A549 (cell line): ENCODE measurements around the gene SHC2. TPM values are rescaled to one million over a fixed set of nuclear protein-coding genes. Genes with fewer than 3 reads are reported as not detected.
A peak's percentile ranks its signal among the peaks of the same experiment; 100 is the strongest.

Source experiments
- ATAC-seq, 2 experiments: fragments of 200-7000 bp in 1 of 2; fragments of >200 bp in 1 of 2; cut with Nextera tagmentation in 1 of 2; cut with Tn5 transposase in 1 of 2; 3 replicates each; pipeline versions ENCODE4 v1.8.0 to v1.9.1; 2018 to 2020; ENCODE audit warnings: mild to moderate bottlenecking in 1 of 2, moderate library complexity in 1 of 2
- CTCF ChIA-PET: fragments of 300-600 bp; sonication (Branson Sonifier 250); formaldehyde crosslinking; extraction: SDS; loops from one replicate; lab custom pipeline; 2021; ENCODE audit warnings: antibody characterized with exemption, inconsistent platforms; lab: Yijun Ruan, JAX
- POLR2A ChIA-PET: fragments of 350-600 bp; formaldehyde crosslinking; extraction: SDS; loops from one replicate; lab custom pipeline; 2021; ENCODE audit warnings: antibody characterized with exemption, inconsistent platforms; lab: Yijun Ruan, JAX
- DNase-seq, 2 experiments: peaks; one replicate each; pipeline versions ENCODE4 v3.0.0 to v3.0.0-alpha.2; 2011 to 2016; ENCODE audit warnings: low read depth in 1 of 2, low spot score in 1 of 2
- FAIRE-seq: peaks from 2 replicates; lab custom pipeline; 2011; peaks lifted over from hg19 to GRCh38; lab: Jason Lieb, UNC
- H3K27ac ChIP-seq, 2 experiments: fragments of >200 bp; sonication (Bioruptor Twin); formaldehyde crosslinking; 3 replicates each; pipeline ENCODE4 v1.5.1; 2016 to 2017
- H3K4me1 ChIP-seq: fragments of >200 bp; sonication (Bioruptor Twin); formaldehyde crosslinking; 3 replicates; pipeline ENCODE4 v1.6.1; 2016
- H3K4me2 ChIP-seq: fragments of >200 bp; sonication (Bioruptor Twin); formaldehyde crosslinking; 3 replicates; pipeline ENCODE4 v1.6.1; 2016
- H3K4me3 ChIP-seq: fragments of >200 bp; sonication (Bioruptor Twin); formaldehyde crosslinking; 3 replicates; pipeline ENCODE4 v1.5.1; 2016
- H3K9me3 ChIP-seq: fragments of >200 bp; sonication (Bioruptor Twin); formaldehyde crosslinking; 3 replicates; pipeline ENCODE4 v1.6.1; 2016
- BHLHE40 ChIP-seq: IDR thresholded peaks from 2 replicates; pipeline ENCODE4 v1.6.1; 2012; ENCODE audit warnings: low read depth, low read length, inconsistent platforms
- CHD4 ChIP-seq: fragments of 200-600 bp; sonication (generic); IDR thresholded peaks from 2 replicates; pipeline ENCODE4 v1.6.1; 2016; ENCODE audit warnings: antibody characterized with exemption, mild to moderate bottlenecking, borderline replicate concordance
- ESRRA ChIP-seq: fragments of 150-350 bp; IDR thresholded peaks from 2 replicates; pipeline ENCODE4 v1.6.1; 2014; ENCODE audit warnings: mild to moderate bottlenecking, low read length, borderline replicate concordance
- FOSL2 ChIP-seq, 2 experiments: fragments of 450-650 bp in 1 of 2; fragments of >200 bp in 1 of 2; sonication (Bioruptor Twin) in 1 of 2; formaldehyde crosslinking; IDR thresholded peaks; 2 replicates each; pipeline versions ENCODE4 v1.5.0 to v1.6.1; 2016 to 2020; ENCODE audit warnings: mild to moderate bottlenecking in 1 of 2, moderate library complexity in 1 of 2
- HDAC2 ChIP-seq: fragments of 200-600 bp; sonication (generic); IDR thresholded peaks from 2 replicates; pipeline ENCODE4 v1.6.1; 2016
- HEYL ChIP-seq: fragments of 250-450 bp; sonication (Bioruptor Pico); IDR thresholded peaks from 2 replicates; pipeline ENCODE4 v1.8.0; 2021; ENCODE audit warnings: mild to moderate bottlenecking, moderate library complexity
- JUN ChIP-seq, 2 experiments: fragments of >200 bp; sonication (Bioruptor Twin); formaldehyde crosslinking; IDR thresholded peaks; 2 replicates in 1 of 2; 3 replicates in 1 of 2; pipeline ENCODE4 v1.6.1; 2016 to 2017
- JUNB ChIP-seq: fragments of >200 bp; sonication (Bioruptor Twin); formaldehyde crosslinking; IDR thresholded peaks from 2 replicates; pipeline ENCODE4 v1.6.1; 2016
- KDM5A ChIP-seq: fragments of 200-600 bp; sonication (generic); IDR thresholded peaks from 2 replicates; pipeline ENCODE4 v1.6.1; 2016; ENCODE audit warnings: antibody characterized with exemption, mild to moderate bottlenecking
- MAFK ChIP-seq: fragments of 450-650 bp; IDR thresholded peaks from 2 replicates; pipeline ENCODE4 v1.6.1; 2014; ENCODE audit not compliant: partially characterized antibody
- NPAS2 ChIP-seq: fragments of 250-450 bp; sonication (Bioruptor Pico); IDR thresholded peaks from 2 replicates; pipeline ENCODE4 v1.8.0; 2022; ENCODE audit warnings: mild to moderate bottlenecking, moderate library complexity, borderline replicate concordance
- NR3C1 ChIP-seq: fragments of >200 bp; sonication (Bioruptor Twin); formaldehyde crosslinking; IDR thresholded peaks from 3 replicates; pipeline ENCODE4 v1.6.1; 2017
- PHF8 ChIP-seq: fragments of 200-600 bp; sonication (generic); IDR thresholded peaks from 2 replicates; pipeline ENCODE4 v1.6.1; 2016; ENCODE audit warnings: low read depth, mild to moderate bottlenecking, antibody characterized with exemption, moderate library complexity, borderline replicate concordance
- POLR2AphosphoS2 ChIP-seq: conservative IDR thresholded peaks from 2 replicates; pipeline ENCODE4 v1.6.1; 2012; ENCODE audit warnings: low read length, improper control_type of control experiment, inconsistent platforms
- RAD21 ChIP-seq, 2 experiments: fragments of >200 bp in 1 of 2; sonication (Bioruptor Twin) in 1 of 2; formaldehyde crosslinking in 1 of 2; IDR thresholded peaks in 1 of 2; conservative IDR thresholded peaks in 1 of 2; 2 replicates in 1 of 2; 3 replicates in 1 of 2; pipeline ENCODE4 v1.6.1; 2012 to 2018; ENCODE audit warnings: inconsistent platforms in 1 of 2
- RARB ChIP-seq: fragments of 250-450 bp; sonication (Bioruptor Pico); IDR thresholded peaks from 2 replicates; pipeline ENCODE4 v1.8.0; 2021; ENCODE audit warnings: mild to moderate bottlenecking, moderate library complexity
- RFX5 ChIP-seq: fragments of 450-650 bp; IDR thresholded peaks from 2 replicates; pipeline ENCODE4 v1.7.1; 2014; ENCODE audit warnings: antibody characterized with exemption, mild to moderate bottlenecking, moderate library complexity
- RNF2 ChIP-seq: fragments of 200-600 bp; sonication (generic); IDR thresholded peaks from 2 replicates; pipeline ENCODE4 v1.6.1; 2016; ENCODE audit warnings: low read depth, mild to moderate bottlenecking, antibody characterized with exemption, moderate library complexity, borderline replicate concordance
- TFCP2L1 ChIP-seq: fragments of 250-450 bp; sonication (Bioruptor Pico); IDR thresholded peaks from 2 replicates; pipeline ENCODE4 v1.5.0; 2021; ENCODE audit warnings: mild to moderate bottlenecking
- TP53 ChIP-seq: fragments of 250-450 bp; sonication (Bioruptor Pico); IDR thresholded peaks from 2 replicates; pipeline ENCODE4 v1.5.0; 2021; ENCODE audit warnings: mild to moderate bottlenecking, moderate library complexity
- WGBS: methylation state at CpG from one replicate; pipeline ENCODE4 v1.1.6; 2017; ENCODE audit errors: missing lambda C conversion rate; 5-methylcytosine and 5-hydroxymethylcytosine counted together
- polyA plus RNA-seq, 4 experiments: library from polyadenylated mRNA; depleted of rRNA in 3 of 4; stranded (reverse); fragments of >200 nt; fragmentation: RNase III in 1 of 4; extraction: RNeasy Plus Mini Kit Qiagen cat#74134 plus additional on column Dnase treatment in 1 of 4; gene quantifications; 2 replicates in 3 of 4; 3 replicates in 1 of 4; pipeline ENCODE4 v1.2.3, GENCODE V29; 2011 to 2017
- TF ChIP-seq, protein P1 (sequence below): IDR thresholded peaks from 2 replicates; pipeline ENCODE4 v1.6.1; 2012
- TF ChIP-seq, protein P2 (sequence below): IDR thresholded peaks from 2 replicates; pipeline ENCODE4 v1.6.1; 2012
- TF ChIP-seq, protein P3 (sequence below): fragments of 450-650 bp; IDR thresholded peaks from 2 replicates; pipeline ENCODE4 v1.6.1; 2014; ENCODE audit warnings: antibody characterized with exemption
- TF ChIP-seq, protein P4 (sequence below): fragments of 200-600 bp; sonication (generic); IDR thresholded peaks from 2 replicates; pipeline ENCODE4 v1.6.1; 2016; ENCODE audit warnings: antibody characterized with exemption, mild to moderate bottlenecking, moderate library complexity

Gene SHC2
- polyA plus RNA-seq, 2 of the 4 experiments (the other 2 are of a cell fraction), result 0.36 to 0.58 TPM

DNA sequence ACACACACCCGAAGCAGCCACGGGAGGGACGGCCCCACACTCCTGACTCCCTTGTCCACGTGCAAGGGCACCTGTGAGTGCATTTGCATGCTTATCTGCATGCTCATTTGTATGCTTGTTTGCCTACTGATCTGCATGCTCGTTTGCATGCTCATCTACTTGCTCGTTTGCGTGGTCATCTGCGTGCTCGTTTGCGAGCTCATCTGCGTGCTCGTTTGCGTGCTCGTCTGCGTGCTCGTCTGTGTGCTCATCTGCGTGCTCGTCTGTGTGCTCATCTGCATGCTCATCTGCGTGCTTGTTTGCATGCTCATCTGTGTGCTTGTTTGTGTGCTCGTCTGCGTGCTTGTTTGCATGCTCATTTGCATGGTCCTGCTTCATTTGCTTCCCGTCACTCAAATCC, 23.8 kb downstream of the SHC2 start:
- Histone ChIP-seq H3K4me3 (no peak overlapping the region), H3K9me3 (0 out of 3 replicates have a peak, but pooled peaks cover 3% of the 10 kb centered on the region), H3K4me1 (no peaks in the 10 kb centered on the region)
- WGBS, result 67% methylated on average over 22 of the region's 22 CpGs
- no peak for ATAC-seq
- POLR2A ChIA-PET, result no interaction called here
- TF ChIP-seq, protein P1, sequence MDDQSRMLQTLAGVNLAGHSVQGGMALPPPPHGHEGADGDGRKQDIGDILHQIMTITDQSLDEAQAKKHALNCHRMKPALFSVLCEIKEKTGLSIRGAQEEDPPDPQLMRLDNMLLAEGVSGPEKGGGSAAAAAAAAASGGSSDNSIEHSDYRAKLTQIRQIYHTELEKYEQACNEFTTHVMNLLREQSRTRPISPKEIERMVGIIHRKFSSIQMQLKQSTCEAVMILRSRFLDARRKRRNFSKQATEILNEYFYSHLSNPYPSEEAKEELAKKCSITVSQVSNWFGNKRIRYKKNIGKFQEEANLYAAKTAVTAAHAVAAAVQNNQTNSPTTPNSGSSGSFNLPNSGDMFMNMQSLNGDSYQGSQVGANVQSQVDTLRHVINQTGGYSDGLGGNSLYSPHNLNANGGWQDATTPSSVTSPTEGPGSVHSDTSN, result no peak
- TF ChIP-seq CHD4, result no peak
- no peak for TF ChIP-seq TP53 (CRISPR knock-in tag)
- TF ChIP-seq RARB, result no peak
- TF ChIP-seq, protein P2, sequence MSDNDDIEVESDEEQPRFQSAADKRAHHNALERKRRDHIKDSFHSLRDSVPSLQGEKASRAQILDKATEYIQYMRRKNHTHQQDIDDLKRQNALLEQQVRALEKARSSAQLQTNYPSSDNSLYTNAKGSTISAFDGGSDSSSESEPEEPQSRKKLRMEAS, result no peak
- TF ChIP-seq, all 56 proteins: peak for 0
- no peak for FAIRE-seq
- Histone ChIP-seq H3K4me2 (no peak overlapping the region), H3K27ac (no peak overlapping the region)
- DNase-seq, result no peak
- CTCF ChIA-PET, result no interaction called here

DNA sequence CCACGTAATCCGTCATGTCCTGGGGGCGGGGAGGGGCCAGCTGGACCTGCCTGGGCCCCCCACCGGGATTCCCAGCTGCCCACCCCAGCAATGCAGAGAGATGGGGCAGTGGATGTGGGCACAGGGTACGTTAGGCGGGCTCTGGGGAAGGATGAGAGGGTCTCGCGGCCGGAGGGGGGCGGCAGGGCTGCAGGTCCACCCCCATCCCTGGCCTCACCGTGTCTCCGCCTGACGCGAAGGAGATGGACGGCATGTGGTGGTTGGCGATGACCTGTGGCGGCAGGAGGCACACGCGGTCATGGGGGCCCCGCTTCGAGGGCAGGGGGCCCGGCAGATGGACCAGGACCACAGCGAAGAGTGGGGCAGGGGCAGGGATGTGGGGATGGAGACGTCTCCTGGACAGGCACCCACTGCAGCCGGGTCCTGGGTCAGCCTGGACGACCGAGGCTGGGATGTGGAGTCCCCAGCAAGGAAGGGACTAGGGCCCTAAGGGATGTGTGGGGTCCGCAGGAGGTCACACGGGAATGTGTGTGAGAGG, 24.4 kb downstream of the SHC2 start:
- 62% methylated on average over 24 of the region's 29 CpGs for WGBS
- CTCF ChIA-PET, result no interaction called here
- H3K4me1 ChIP-seq, result no peaks in the 10 kb centered on the region
- DNase-seq, result no peak
- TF ChIP-seq, protein P3, sequence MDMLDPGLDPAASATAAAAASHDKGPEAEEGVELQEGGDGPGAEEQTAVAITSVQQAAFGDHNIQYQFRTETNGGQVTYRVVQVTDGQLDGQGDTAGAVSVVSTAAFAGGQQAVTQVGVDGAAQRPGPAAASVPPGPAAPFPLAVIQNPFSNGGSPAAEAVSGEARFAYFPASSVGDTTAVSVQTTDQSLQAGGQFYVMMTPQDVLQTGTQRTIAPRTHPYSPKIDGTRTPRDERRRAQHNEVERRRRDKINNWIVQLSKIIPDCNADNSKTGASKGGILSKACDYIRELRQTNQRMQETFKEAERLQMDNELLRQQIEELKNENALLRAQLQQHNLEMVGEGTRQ, result no peak
- TF ChIP-seq TP53 (CRISPR knock-in tag) (no peak), TFCP2L1 (CRISPR knock-in tag) (no peak), BHLHE40 (no peak)
- TF ChIP-seq, all 56 proteins: peak for 0
- ATAC-seq (no peak), FAIRE-seq (no peak)
- POLR2A ChIA-PET, result no interaction called here
- Histone ChIP-seq H3K27ac (no peak overlapping the region), H3K4me2 (no peak overlapping the region), H3K4me3 (no peak overlapping the region), H3K9me3 (0 out of 3 replicates have a peak, but pooled peaks cover 3% of the 10 kb centered on the region)

DNA sequence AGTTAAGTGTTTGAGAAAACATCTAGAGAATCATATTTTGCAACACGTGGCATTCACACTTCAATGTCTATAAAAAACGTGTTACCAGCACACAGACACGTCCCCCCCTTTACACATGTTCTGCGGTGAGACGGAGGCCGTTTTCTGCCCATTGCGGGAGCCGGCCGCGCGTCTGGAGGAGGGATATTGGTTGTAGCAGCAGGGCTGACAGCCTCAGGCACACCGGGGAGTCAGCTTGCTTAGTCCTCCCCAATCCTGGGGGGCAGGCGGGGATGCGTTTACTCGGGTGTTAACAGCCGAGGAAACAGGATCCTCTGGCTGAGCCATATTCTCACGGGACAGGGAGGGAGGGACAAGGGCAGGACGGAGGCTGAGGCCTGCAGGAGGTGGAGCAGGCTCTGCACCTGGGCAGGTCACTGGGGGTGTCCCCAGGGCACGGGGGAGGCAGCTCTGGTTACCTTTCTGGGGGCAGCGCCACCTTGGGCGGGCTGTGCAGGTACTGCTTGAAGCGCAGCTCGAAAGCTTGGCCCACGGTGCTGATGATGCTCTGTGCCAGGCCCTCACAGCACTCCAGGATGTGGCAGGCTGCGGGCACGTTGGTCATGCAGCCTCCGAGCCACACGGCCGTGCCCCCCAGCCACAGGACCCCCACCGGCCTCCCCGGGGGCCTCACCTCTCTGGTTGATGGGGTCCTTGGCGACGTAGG, 25.0 kb downstream of the SHC2 start:
- POLR2A ChIA-PET, result no interaction called here
- FAIRE-seq (no peak), DNase-seq (no peak), ATAC-seq (peak in 1 of 2 experiments; percentile 58; a peak in 3 of 6 replicates)
- no peak overlapping the region for H3K4me2 ChIP-seq
- H3K9me3 ChIP-seq, result 0 out of 3 replicates have a peak, but pooled peaks cover 3% of the 10 kb centered on the region
- H3K4me1 ChIP-seq, result no peaks in the 10 kb centered on the region
- no peak for TF ChIP-seq RARB
- TF ChIP-seq RFX5, result no peak
- no peak for TF ChIP-seq HDAC2
- no peak for TF ChIP-seq NPAS2 (CRISPR knock-in tag)
- TF ChIP-seq RAD21 (conservative IDR thresholded peaks at IDR 0.05 in 1 of 2, IDR thresholded peaks at IDR 0.05 in 1 of 2), result no peak
- TF ChIP-seq NR3C1, result no peak
- no peak for TF ChIP-seq JUN (IDR thresholded peaks at IDR 0.05)
- TF ChIP-seq POLR2AphosphoS2, result no peak
- TF ChIP-seq JUNB, result no peak
- H3K27ac ChIP-seq, result no peak overlapping the region
- WGBS, result 56% methylated on average over 20 of the region's 33 CpGs
- CTCF ChIA-PET, result no interaction called here
- no peak overlapping the region for H3K4me3 ChIP-seq

DNA sequence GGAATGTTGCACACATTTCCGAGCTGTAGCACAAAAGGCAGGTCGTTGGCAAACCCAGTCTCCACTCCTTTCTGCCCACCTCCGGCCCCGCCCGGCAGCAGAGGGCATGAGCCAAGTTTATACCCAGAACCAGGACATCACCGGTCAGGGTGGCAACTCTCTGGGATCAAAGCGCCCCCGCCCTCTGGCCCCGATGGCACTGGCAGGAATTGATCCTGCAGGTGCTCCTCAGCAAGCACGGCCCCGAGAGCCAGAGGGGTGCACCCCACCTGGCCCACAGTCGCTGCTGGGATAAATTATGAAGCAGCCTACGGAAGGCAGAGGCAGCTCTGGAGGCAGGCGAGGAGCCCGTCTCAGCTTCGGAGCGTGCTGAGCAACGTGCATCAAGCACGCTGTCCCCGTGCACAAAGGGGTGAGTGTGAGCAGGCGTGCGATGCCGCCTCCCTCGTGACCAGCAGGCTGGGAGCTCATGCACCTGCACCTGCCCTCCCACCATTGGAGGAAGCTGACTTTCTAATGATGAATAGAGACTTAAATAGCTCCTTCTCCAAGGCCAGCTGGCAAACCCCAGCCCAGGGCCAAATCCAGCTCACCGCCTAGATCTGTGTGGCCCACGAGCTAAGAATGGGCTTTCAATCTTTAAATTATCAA, 25.7 kb downstream of the SHC2 start:
- DNase-seq, result no peak
- H3K9me3 ChIP-seq, result 0 out of 3 replicates have a peak, but pooled peaks cover 3% of the 10 kb centered on the region
- CTCF ChIA-PET, result no interaction called here
- no peak overlapping the region for H3K4me2 ChIP-seq
- 79% methylated on average over 20 of the region's 26 CpGs for WGBS
- no peak for ATAC-seq
- no peak for FAIRE-seq
- POLR2A ChIA-PET, result no interaction called here
- H3K27ac ChIP-seq, result no peak overlapping the region
- H3K4me3 ChIP-seq, result no peak overlapping the region
- no peaks in the 10 kb centered on the region for H3K4me1 ChIP-seq
- no peak for TF ChIP-seq PHF8
- TF ChIP-seq MAFK, result no peak
- TF ChIP-seq FOSL2 (IDR thresholded peaks at IDR 0.05), result no peak
- no peak for TF ChIP-seq FOSL2 (CRISPR knock-in tag; IDR thresholded peaks at IDR 0.05)
- TF ChIP-seq CHD4, result no peak
- no peak for TF ChIP-seq HEYL
- TF ChIP-seq ESRRA, result no peak
- no peak for TF ChIP-seq KDM5A
- TF ChIP-seq, protein P4, sequence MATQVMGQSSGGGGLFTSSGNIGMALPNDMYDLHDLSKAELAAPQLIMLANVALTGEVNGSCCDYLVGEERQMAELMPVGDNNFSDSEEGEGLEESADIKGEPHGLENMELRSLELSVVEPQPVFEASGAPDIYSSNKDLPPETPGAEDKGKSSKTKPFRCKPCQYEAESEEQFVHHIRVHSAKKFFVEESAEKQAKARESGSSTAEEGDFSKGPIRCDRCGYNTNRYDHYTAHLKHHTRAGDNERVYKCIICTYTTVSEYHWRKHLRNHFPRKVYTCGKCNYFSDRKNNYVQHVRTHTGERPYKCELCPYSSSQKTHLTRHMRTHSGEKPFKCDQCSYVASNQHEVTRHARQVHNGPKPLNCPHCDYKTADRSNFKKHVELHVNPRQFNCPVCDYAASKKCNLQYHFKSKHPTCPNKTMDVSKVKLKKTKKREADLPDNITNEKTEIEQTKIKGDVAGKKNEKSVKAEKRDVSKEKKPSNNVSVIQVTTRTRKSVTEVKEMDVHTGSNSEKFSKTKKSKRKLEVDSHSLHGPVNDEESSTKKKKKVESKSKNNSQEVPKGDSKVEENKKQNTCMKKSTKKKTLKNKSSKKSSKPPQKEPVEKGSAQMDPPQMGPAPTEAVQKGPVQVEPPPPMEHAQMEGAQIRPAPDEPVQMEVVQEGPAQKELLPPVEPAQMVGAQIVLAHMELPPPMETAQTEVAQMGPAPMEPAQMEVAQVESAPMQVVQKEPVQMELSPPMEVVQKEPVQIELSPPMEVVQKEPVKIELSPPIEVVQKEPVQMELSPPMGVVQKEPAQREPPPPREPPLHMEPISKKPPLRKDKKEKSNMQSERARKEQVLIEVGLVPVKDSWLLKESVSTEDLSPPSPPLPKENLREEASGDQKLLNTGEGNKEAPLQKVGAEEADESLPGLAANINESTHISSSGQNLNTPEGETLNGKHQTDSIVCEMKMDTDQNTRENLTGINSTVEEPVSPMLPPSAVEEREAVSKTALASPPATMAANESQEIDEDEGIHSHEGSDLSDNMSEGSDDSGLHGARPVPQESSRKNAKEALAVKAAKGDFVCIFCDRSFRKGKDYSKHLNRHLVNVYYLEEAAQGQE, result no peak
- TF ChIP-seq RARB, result no peak
- no peak for TF ChIP-seq RNF2
